Right ventricle myocardium inferior (tissue), 1 donor: Measurements from ENCODE around the gene SORCS2. TPM values are rescaled to one million over a fixed set of nuclear protein-coding genes. Genes with fewer than 3 reads are reported as not detected.

Experiments used
- ATAC-seq: fragments of 200-7000 bp; cut with Tn5 transposase; one replicate; pipeline ENCODE4 v1.9.1; 2020; ENCODE audit warnings: mild to moderate bottlenecking, moderate library complexity
- DNase-seq: peaks from one replicate; pipeline ENCODE4 v3.0.0; 2021; ENCODE audit errors: missing footprints
- intact Hi-C: fragments of 100-400 bp; cut with DNase I; formaldehyde crosslinking; loops from one replicate; pipeline ENCODE4 v1.11.0; 2022
- total RNA-seq: library from RNA; stranded (reverse); fragmentation: NEBNext Ultra II Directional; extraction: Animal tissue kit (Norgen Biotek cat#: 25700); gene quantifications from one replicate; pipeline ENCODE4 v1.2.1, GENCODE V29; 2021
- donor health status: DM: no; HTN: yes; CAD: no; lungs with severe emphysema.

SORCS2 gene
- total RNA-seq, 1 donor from 2014 or later, result 1.1 TPM

DNA sequence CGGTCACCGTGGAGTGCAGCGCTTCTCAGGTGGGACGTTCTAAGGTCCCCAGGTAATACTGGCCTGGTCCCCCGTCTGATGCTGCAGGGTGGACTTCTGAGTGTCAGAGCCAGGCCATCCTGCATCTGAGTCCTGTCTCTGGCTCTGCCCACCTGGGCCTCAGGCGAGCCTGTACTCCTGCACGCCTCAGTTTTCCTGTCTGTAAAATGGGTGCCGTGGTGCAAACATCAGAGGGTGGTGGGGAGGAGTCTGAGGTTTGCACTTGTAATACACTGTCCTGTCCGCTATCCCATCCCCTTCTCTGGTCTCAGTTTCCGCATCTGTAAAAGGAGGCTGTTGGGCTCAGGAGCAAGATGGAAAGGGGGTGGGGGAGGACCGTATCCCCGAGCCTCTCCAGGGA is 41.3 kb downstream of the SORCS2 start:
- intact Hi-C loops, result no loop called here

DNA sequence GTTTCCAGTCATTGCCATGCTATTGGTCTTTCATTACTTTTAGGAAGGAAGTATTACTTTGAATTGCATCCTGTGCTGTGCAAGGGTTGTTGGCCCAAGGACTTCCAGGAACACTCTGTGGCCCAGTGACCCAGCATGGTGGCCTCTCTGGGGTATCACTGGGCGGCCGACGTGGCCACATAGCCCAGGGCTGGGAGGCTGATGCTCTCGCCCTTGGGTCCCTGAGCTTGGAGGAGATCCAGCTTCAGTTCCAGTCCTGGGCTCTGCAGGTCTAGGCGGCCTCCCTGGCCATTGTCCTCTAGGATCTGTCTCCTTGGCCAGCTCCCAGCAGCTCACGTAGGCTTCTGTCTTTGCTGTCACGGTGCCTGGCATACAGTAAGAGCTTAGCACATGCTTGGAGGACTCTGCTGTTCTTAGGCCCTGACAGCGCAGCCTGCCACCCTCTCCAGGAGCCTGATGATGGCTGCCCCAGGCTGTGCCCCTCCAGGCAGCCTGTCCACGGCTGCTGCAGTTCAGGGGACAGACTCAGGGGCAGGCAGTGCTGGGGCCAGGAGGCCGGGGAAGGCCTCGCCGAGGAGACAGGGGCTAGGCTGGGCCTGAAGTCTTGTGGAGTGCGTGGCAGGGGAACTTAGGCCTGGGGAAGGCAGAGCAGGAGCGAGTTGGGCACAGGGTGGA is 42.2 kb downstream of the SORCS2 start:
- intact Hi-C loops, result no loop called here
- DNase-seq (no peak), ATAC-seq (no peak)

More for the DNA sequence above, 41.3 kb downstream of the SORCS2 start:
- DNase-seq (no peak), ATAC-seq (no peak)

DNA sequence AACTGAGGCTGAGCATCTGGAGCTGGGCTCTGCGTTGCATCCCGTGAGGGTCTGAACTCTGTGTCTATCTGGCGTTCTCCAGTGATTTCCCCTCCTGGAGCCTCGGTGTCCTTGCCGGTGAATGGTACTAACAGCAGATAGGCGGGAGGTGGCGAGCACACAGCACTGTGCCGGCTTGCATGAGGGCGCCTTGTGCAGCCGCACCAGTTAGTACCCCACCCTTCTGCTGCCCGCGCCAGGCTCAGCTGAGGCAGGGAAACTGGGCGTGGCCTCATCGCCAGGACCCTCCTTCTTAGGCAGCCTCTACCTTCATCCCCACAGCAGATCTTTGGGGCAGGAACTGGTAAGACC is 42.7 kb downstream of the SORCS2 start:
- ATAC-seq (no peak), DNase-seq (no peak)
- intact Hi-C loops, result no loop called here

DNA sequence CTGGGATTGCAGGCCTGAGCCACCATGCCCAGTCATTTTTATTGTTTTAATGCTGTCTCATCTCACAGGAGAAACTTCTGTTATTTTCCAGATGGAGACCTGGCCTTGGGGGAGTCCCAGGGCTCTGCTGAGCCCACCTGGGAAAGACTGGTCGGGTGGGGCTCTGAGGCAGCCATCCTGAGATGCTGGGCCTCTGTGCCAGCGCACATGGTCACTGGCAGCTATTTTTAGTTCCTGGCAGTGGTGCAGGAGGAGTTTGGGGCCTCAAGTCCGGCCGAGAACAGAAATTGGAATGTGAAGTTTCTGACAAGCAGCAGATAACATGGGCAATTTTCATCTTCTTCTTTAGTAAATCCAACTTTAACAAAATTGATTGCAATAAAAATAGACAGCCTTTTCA is 44.5 kb downstream of the SORCS2 start:
- no peak for DNase-seq
- peak; percentile 53 for ATAC-seq
- intact Hi-C loops, result no loop called here

DNA sequence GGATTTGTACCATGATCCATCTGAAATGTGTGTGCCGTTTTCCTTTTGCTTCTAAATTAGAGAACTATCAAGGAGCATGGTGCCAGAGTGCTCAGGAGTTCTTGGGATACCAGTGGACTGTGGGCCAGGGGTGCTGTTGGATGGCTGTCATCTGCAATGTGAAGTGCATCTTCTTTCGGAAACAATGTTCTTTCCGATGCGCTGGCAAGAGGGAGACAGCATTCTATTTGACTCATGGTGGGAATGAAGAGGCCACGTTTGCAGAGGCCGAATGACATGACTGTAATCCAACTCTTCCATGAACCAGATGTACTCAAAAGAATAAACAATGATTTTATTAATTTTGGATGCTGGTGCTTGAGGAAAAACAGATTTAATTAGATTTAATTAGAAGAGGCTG is 45.5 kb downstream of the SORCS2 start:
- peak; percentile 59 for ATAC-seq
- intact Hi-C loops, result no loop called here
- no peak for DNase-seq

DNA sequence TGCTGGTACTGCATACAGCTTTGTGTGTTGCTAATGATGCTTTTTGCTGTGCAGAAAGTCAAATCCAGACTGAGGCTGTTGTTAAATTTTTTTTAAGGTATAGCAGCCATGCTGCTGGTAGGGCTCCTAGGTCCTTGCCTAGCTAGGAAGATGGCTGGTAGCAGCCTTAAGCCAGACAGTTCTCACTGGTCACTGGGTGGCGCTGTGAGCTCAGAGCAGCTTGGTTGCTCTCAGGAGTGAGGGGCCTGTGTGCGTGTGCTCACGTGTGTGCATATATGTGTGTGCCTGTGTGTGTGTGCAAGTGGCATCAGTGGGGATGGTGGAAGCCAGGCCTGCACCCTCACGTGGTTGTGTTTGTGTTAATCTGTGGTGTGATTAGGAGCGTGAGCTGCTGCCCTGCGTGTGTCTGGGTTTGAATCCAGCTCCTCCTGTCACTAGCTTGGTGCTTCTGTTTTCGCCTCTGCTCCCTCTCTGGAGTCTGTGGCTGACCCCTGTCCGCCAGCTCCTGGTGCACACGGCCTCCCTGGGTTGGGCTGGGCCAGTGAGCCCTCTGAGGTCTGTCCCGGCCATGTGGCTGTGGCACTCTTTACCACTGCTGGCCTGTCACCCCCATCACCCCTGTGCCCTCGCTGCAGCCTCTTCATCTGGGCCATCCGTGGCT is 46.1 kb downstream of the SORCS2 start:
- ATAC-seq, result no peak

DNA sequence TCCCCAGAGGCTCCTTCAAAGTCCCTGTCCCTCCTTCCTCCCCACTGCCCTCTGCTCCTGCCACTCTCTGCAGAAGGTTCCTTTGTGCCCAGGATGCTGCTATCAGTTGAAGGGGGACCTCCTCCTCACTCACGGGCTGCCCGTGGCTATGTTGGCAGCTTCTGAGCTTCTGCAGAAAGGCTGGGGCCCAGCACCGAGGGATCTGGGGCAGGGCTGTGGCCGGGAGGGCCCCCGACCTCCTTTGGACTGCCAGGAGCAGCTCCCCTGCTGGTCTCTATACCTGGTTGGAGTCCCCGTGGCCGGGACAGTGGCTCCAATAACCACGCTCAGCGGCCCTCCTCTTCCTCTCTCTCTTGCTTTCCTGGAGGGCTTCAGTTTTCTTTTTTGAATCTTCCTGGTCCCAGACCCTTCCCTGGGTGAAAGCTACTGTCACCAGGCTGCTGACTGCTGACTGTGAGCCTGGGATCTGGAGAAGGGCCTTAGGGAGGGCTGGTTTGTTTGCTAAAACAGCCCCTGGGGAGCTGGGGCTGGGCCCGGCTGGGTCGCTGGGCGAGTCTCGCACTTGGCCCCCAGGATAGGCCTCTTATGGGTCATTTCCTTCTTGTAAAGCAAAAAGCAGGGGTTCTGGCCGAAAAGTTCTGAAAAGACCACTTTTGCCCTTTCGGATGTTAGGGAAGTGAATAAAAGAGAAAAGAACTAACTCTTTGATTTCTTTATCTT is 46.9 kb downstream of the SORCS2 start:
- ATAC-seq (no peak), DNase-seq (no peak)
- intact Hi-C loops, result no loop called here

More for the DNA sequence above, 46.1 kb downstream of the SORCS2 start:
- intact Hi-C loops, result no loop called here
- DNase-seq, result no peak

DNA sequence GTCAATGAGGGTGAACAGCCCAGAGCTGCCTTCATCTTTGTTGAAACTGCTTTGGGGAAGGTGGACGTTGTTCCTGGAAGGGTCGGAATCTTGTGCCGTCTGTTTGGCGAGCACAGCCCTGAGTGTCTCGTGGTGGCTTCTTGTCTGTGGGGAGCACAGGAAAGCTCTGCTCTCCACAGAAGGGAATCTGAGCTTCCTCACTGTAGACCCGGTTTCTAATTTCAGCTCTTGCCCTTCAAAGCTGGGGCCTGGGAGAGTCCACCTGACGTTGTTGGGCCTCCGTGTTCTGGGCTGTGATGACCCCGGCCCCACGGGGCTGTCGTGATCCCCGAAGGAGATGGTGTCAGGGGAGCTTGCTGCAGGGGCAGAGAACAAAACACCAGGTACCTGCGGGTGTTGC is 47.5 kb downstream of the SORCS2 start:
- ATAC-seq (no peak), DNase-seq (no peak)
- intact Hi-C loops, result loop anchor here (5.0 kb wide), 1 partner anchor 33 kb away; no protein-coding TSS in a partner anchor

DNA sequence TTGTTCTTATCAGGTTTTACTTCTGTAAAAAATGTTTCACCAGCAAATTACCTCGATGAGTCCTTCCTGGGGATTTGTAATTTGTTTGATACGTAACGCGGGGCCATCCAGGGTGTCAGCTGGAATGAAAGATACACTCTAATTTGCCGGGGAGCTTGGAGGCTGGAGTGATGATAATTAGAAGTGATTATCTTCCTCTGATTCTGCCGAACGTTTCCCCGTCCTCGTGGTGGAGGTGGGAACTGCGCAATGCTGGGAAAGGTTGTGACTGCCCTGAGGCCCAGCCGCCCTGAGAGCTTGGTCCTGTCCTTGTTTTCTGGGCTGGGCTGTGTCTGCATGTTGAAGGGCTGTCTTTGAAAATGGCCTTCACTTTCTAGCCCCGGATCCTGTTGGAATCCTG is 48.0 kb downstream of the SORCS2 start:
- ATAC-seq, result no peak
- DNase-seq, result no peak
- intact Hi-C loops, result loop anchor here (5.0 kb wide), 1 partner anchor 33 kb away; no protein-coding TSS in a partner anchor

DNA sequence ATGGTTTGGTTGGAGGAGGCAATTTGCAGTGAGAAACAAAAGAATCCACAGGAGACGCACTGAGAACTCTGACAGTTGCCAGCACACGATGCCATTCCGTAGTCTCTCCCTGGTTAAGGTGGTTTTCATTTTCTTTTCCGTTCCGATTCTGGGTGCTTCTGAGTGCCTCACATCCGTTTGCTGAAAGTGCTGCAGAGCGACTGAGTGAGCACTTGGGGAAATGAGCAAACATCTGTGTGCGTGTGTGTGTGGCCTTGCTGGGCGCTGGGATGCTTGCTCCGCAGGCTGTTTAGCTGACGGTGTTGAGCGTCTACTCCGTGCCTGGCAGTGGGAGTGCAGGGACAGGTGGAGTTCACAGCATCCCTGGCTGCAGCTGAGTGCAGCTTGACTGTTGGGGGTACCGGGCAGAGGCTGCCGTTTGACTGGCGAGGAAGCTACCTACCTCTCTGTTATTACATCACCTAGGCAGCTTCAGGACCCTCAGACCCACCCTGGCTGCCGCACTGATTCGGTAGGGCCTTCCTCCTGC is 49.3 kb downstream of the SORCS2 start:
- intact Hi-C loops, result loop anchor here (5.0 kb wide), 1 partner anchor 34 kb away; no protein-coding TSS in a partner anchor
- DNase-seq (no peak), ATAC-seq (no peak)

DNA sequence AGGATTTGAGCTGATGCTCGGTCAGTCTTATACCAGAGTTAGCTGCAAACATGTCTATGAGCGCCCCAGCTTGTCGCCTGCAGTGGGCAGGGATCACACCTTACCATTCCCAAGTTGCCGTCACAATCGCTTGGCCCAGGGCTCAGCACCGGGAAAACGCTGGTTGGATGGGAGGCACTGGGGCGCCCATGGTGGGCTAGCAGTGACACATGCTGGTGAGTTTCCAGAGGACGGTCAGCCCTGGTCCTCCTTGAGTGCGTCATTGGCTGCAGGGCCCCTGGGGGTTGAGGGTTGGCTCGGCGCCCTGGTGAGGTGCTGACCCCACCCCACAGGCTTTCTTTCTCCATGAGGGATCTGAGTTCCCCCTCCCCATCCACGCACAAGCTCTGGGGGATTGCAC is 50.4 kb downstream of the SORCS2 start:
- no peak for DNase-seq
- intact Hi-C loops, result loop anchor here (5.0 kb wide), 1 partner anchor 35 kb away; no protein-coding TSS in a partner anchor
- ATAC-seq, result no peak

DNA sequence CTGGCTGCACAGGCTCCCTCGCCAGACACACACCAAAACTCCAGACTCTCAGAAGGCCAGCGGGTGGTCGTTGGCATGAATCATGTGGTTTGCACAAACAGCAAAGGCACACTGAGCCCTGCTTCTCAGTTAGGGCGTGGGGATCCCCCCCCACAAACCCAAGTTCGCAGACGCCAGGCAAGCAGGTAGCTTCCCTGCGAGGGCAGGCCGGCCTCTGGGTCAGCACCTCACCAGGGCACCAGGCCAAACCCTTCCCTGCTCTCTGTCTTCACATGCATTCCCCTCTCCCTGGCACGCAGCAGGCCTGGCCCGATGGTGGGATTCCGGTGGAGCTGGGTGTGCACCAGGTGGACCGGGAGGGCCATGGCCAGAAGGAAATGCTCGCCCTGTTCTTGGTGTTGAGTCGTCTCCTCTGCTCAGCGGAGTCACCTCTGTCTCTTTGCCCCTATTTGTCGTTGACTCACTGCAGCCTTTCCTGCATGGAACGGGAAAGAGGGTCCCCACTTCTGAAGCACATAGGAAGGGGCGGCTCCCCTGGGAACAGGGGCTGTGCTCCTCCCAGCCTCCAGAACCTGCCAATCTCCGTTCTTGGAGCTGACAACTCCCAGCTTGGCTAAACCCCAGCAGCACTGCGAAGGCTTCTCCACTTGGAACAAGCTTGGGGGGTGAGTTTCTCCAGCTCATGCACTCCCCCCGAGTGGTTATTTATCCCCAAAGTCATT is 51.4 kb downstream of the SORCS2 start:
- DNase-seq (no peak), ATAC-seq (no peak)
- intact Hi-C loops, result loop anchor here (5.0 kb wide), 1 partner anchor 36 kb away; no protein-coding TSS in a partner anchor

DNA sequence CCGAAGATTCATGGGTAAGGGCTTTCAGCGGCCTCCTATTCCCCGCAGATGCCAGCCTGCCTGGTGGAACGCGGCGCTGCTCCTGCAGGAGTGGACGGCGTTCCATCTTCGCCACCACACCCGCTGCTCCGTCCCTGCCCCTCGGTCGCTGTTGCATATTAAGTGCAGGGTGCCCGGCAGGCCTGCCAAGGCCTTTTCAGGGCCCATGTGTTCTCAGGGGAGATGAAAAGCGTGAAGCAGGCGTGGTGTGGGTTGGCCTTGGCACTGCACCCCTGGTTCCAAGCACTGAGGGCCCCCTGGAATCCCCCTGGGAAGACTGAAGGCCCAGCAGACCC is 52.0 kb downstream of the SORCS2 start:
- ATAC-seq, result no peak

DNA sequence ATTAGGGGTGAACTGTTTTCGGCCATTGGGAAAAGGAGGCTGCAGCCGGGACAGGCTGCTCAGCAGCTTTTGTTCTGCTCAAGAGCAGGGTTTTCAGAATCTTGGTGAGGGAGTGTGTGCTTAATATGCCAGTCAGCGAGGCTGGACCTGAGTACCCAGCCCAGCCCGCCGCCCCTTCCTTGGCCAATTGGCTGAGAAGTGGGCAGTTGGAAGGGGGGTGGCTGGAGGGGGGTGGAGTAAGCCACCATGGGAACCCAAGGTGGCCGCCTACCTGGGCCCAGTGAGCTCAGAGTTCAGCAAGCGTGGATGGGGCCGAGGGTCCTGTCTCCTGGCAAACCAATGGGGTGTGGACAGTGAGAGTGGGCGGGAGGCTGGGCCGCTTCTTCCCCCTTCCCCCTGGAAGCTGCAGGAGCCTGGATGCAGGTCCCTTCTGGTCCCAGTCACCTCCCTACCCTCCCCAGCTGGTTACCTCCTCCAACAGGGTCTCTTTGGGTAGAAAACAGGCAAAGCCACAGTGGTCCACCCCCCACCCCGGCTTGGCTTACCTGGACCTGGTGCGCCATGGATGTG is 52.5 kb downstream of the SORCS2 start:
- intact Hi-C loops, result loop anchor here (5.0 kb wide), 1 partner anchor 38 kb away; no protein-coding TSS in a partner anchor
- DNase-seq (no peak), ATAC-seq (no peak)

More for the DNA sequence above, 52.0 kb downstream of the SORCS2 start:
- intact Hi-C loops, result loop anchor here (5.0 kb wide), 1 partner anchor 37 kb away; no protein-coding TSS in a partner anchor
- no peak for DNase-seq

DNA sequence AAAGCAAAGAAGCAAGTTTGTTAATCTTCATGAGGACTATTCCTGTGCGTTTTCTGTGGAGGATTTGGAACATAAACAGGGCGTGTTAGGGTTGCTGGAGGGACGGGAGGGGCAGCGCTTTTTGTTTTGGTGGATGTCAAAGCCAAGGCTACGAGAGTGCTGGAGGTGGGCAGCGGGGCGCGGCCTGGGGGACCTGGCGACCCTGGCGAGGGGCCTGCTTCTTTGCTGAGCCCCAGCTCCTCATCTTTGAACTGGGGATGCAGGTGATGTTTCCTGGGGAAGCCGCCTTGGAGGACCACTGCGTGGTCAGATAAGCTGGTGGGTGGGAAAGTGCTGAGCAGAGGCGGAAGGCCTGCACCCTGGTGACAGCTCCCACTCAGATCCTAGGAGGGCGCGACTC is 55.2 kb downstream of the SORCS2 start:
- intact Hi-C loops, result no loop called here
- ATAC-seq, result no peak
- DNase-seq, result no peak

DNA sequence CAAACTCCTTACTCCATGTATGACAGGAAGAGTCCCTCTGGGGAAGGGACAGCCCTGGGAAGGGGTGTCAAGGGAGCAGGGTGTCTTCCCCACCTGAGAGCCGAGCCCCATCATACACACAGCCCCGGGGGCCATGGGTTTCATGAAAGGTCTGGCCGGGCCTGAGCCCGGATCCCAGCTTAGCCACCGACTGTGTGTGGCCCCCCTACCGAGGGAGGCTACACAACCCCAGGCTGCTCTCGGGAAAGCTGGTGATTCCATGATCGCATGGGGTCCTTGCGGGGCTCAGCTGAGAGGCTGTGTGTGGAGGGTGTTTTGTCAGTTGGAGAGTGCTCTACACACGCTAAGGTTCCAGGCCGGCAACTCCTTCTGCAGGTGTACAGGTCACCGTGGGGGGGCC is 55.6 kb downstream of the SORCS2 start:
- ATAC-seq (no peak), DNase-seq (no peak)
- intact Hi-C loops, result no loop called here

DNA sequence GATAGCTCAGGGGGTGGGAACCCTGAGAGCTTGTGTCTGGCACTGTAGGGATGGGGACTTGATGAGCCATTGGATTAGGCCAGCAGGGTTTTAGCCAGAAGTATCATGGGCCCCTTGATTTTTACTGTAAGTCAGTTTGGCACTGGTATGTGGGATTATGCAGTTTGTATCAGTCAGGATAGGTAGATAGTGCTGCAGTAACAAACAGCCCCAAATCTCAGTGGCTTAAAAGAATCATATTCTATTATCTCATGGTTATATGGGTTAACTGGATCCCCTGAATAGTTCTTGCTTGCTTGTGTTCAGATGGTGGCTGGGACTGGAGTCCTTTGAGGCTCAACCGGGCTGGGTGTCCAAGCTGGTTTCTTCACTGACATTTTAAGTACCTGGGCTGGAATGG is 56.5 kb downstream of the SORCS2 start:
- intact Hi-C loops, result no loop called here
- DNase-seq, result no peak
- ATAC-seq, result no peak

DNA sequence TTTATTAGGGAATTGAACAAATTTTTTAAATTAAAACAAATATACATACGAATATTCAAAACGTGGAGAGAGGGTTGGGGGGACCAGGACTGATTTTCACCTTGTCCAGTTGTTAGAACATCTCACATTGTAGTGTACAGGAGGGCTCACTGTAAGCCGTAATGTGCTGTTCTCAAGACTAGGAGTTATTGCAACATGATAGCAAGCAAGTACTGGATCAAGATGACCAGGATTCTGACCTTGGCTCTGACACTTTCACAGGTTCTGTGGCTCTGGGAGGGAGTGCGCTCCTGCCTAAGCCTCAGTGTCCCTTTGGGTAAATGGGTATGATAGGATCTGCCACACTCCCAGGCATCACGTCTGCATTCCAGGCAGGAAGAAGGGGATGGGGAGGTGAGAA is 59.0 kb downstream of the SORCS2 start:
- ATAC-seq (no peak), DNase-seq (no peak)
- intact Hi-C loops, result no loop called here

DNA sequence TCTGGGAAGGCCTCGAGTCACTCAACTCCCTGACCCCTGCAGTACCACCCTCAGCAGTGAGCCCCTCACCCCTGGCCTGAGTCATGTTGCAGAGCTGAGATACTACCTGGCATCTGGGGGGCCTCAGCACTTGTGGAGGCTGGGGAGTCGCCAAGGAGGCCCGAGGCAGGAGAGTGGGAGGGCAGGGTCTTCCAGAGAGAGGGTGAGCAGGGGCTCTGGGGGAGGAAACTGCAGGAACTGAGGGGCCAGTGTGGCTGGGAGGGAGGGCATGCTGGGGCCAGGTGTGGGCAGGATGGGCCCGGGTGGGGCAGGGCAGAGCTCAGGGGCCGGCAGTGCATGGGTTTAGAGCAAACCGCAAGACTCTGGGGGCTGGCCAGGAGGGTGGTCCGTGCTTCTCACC is 59.7 kb downstream of the SORCS2 start:
- DNase-seq (no peak), ATAC-seq (no peak)
- intact Hi-C loops, result no loop called here
